SH-SY5Y (cell line): ENCODE results near the gene RNGTT.

Source experiments
- GATA2 ChIP-seq: IDR thresholded peaks from 2 replicates; pipeline ENCODE4 v1.6.1; 2011; ENCODE audit warnings: mild to moderate bottlenecking, low read depth, low read length
- GATA3 ChIP-seq: IDR thresholded peaks from 2 replicates; pipeline ENCODE4 v1.6.1; 2011; ENCODE audit warnings: low read depth, mild to moderate bottlenecking, low read length, moderate library complexity

DNA sequence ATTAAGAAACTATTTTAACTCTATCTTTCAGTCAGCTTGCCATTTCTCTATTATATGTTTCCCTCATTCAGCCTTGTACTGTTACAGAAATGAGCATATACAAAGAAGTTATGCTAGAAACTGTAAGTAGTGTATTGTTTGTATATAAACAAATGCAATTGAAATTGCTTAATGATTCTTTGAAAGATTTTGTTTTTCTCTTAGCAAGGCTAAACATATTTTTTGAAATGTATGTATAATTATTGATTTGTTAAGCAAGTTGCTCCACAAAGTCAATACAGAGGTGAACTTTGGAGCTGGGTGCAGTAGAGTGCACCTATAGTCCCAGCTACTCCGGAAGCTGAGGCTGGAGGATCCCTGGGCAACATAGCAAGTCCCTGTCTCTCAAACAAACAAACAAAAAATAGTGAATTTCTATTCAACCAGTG, 253.6 kb downstream of the RNGTT start:
- no peak for TF ChIP-seq GATA2
- TF ChIP-seq GATA3, result no peak
